Measurements from ENCODE around the gene JADE2.

The JADE2 gene

GRCh38 chr5:134530301-134531077, 5.0 kb downstream of the JADE2 start:
- DNase-seq (ENCODE audit: low read depth) = no peak

GRCh38 chr5:134533115-134533815, 7.8 kb downstream of the JADE2 start:
- no peak for DNase-seq (ENCODE audit: low read depth)

- DNase-seq (ENCODE audit: low read depth) = no peak
Measured at GRCh38 chr5:134534058-134534725, 8.7 kb downstream of the JADE2 start.

- DNase-seq (ENCODE audit: low read depth) = no peak
Measured at GRCh38 chr5:134534726-134535110, 9.2 kb downstream of the JADE2 start.

GRCh38 chr5:134536876-134537275, 11.4 kb downstream of the JADE2 start:
- no peak for DNase-seq (ENCODE audit: low read depth)

GRCh38 chr5:134537297-134537696, 11.8 kb downstream of the JADE2 start:
- DNase-seq (ENCODE audit: low read depth) = no peak

GRCh38 chr5:134538296-134538695, 12.8 kb downstream of the JADE2 start:
- DNase-seq (ENCODE audit: low read depth) = no peak

GRCh38 chr5:134539732-134540131, 14.3 kb downstream of the JADE2 start:
- no peak for DNase-seq (ENCODE audit: low read depth)

GRCh38 chr5:134540747-134541733, 15.6 kb downstream of the JADE2 start:
- no peak for DNase-seq (ENCODE audit: low read depth)

- DNase-seq (ENCODE audit: low read depth) = no peak
Measured at GRCh38 chr5:134541736-134542376, 16.4 kb downstream of the JADE2 start.

GRCh38 chr5:134543820-134544614, 18.5 kb downstream of the JADE2 start:
- DNase-seq (ENCODE audit: low read depth) = no peak

GRCh38 chr5:134545070-134545868, 19.8 kb downstream of the JADE2 start:
- no peak for DNase-seq (ENCODE audit: low read depth)

- DNase-seq (ENCODE audit: low read depth) = no peak
Measured at GRCh38 chr5:134547066-134547465, 21.6 kb downstream of the JADE2 start.

GRCh38 chr5:134547579-134547978, 22.1 kb downstream of the JADE2 start:
- DNase-seq (ENCODE audit: low read depth) = no peak

GRCh38 chr5:134547999-134548658, 22.7 kb downstream of the JADE2 start:
- DNase-seq (ENCODE audit: low read depth) = no peak

- no peak for DNase-seq (ENCODE audit: low read depth)
Measured at GRCh38 chr5:134549714-134550113, 24.2 kb downstream of the JADE2 start.

GRCh38 chr5:134550271-134551214, 25.1 kb downstream of the JADE2 start:
- DNase-seq (ENCODE audit: low read depth) = no peak

- no peak for DNase-seq (ENCODE audit: low read depth)
Measured at GRCh38 chr5:134551901-134552300, 26.4 kb downstream of the JADE2 start.
